ENCODE results near the gene CGAS. TPM values are rescaled to one million over a fixed set of nuclear protein-coding genes. Genes with fewer than 3 reads are reported as not detected.
"Not testable (repeated sequence)": the region's sequence is repeated elsewhere in the genome, so short reads cannot be mapped to it uniquely, and the experiment has no call there.

Gene CGAS
- total RNA-seq, 3 donors from 2014 or later, result 2.4 to 5.4 (median 3.1) TPM

- no peak overlapping the region for H3K4me3 ChIP-seq
- peaks cover 14% of the 10 kb centered on the region for H3K36me3 ChIP-seq (ENCODE audit: low read depth)
- intact Hi-C loops (cut with DNase I, micrococcal nuclease), result no loop called here
- no peaks in the 10 kb centered on the region for H3K9me3 ChIP-seq
- TF ChIP-seq, protein P1, sequence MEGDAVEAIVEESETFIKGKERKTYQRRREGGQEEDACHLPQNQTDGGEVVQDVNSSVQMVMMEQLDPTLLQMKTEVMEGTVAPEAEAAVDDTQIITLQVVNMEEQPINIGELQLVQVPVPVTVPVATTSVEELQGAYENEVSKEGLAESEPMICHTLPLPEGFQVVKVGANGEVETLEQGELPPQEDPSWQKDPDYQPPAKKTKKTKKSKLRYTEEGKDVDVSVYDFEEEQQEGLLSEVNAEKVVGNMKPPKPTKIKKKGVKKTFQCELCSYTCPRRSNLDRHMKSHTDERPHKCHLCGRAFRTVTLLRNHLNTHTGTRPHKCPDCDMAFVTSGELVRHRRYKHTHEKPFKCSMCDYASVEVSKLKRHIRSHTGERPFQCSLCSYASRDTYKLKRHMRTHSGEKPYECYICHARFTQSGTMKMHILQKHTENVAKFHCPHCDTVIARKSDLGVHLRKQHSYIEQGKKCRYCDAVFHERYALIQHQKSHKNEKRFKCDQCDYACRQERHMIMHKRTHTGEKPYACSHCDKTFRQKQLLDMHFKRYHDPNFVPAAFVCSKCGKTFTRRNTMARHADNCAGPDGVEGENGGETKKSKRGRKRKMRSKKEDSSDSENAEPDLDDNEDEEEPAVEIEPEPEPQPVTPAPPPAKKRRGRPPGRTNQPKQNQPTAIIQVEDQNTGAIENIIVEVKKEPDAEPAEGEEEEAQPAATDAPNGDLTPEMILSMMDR (IDR thresholded peaks at IDR 0.05), result no peak
- ATAC-seq (no peak), DNase-seq (no peak)
- no peaks in the 10 kb centered on the region for H3K4me1 ChIP-seq (ENCODE audit: low read depth)
Observed at GRCh38 chr6:73477407-73477806, 25.3 kb upstream of the CGAS start.

- H3K4me3 ChIP-seq, result no peak overlapping the region
- intact Hi-C loops (cut with DNase I, micrococcal nuclease), result no loop called here
- TF ChIP-seq, protein P1 (IDR thresholded peaks at IDR 0.05), result no peak
- H3K36me3 ChIP-seq (ENCODE audit: low read depth), result peaks cover 8% of the 10 kb centered on the region
- ATAC-seq, result no peak
- H3K9me3 ChIP-seq, result no peaks in the 10 kb centered on the region
- no peaks in the 10 kb centered on the region for H3K4me1 ChIP-seq (ENCODE audit: low read depth)
- DNase-seq, result no peak
Observed at GRCh38 chr6:73476723-73477122, 24.6 kb upstream of the CGAS start.

GRCh38 chr6:73471686-73472290, 19.7 kb upstream of the CGAS start:
- Histone ChIP-seq H3K4me1 (ENCODE audit: low read depth) (no peaks in the 10 kb centered on the region), H3K9me3 (no peaks in the 10 kb centered on the region), H3K4me3 (no peak overlapping the region), H3K36me3 (ENCODE audit: low read depth) (peaks cover 18% of the 10 kb centered on the region)
- intact Hi-C loops (cut with DNase I, micrococcal nuclease), result no loop called here
- DNase-seq, result no peak
- peak; percentile 21 for ATAC-seq
- TF ChIP-seq, protein P1 (IDR thresholded peaks at IDR 0.05), result no peak

GRCh38 chr6:73461537-73462350, 9.6 kb upstream of the CGAS start, which contains the start of gene MTO1:
Gene MTO1, plus strand, starts transcription at chr6:73461737. Its CDS starts 118 bp downstream, at chr6:73461855.
- TF ChIP-seq, protein P1 (IDR thresholded peaks at IDR 0.05), result no peak
- intact Hi-C loops (cut with DNase I, micrococcal nuclease), result no loop called here
- peak; percentile 98 for ATAC-seq
- Histone ChIP-seq H3K36me3 (ENCODE audit: low read depth) (no peaks in the 10 kb centered on the region), H3K4me1 (ENCODE audit: low read depth) (peaks cover 15% of the 10 kb centered on the region), H3K4me3 (peak within 1 kb of the TSS; percentile 91), H3K9me3 (no peaks in the 10 kb centered on the region)
- DNase-seq, result peak; percentile 89 to 96 (median 94)

GRCh38 chr6:73460056-73460455, 8.0 kb upstream of the CGAS start:
- H3K4me1 ChIP-seq (ENCODE audit: low read depth), result peaks cover 15% of the 10 kb centered on the region
- TF ChIP-seq, protein P1 (IDR thresholded peaks at IDR 0.05), result no peak
- H3K9me3 ChIP-seq, result no peaks in the 10 kb centered on the region
- H3K4me3 ChIP-seq, result no peak overlapping the region
- no peak for ATAC-seq
- no peaks in the 10 kb centered on the region for H3K36me3 ChIP-seq (ENCODE audit: low read depth)
- DNase-seq, result no peak
- intact Hi-C loops (cut with DNase I, micrococcal nuclease), result no loop called here

DNA sequence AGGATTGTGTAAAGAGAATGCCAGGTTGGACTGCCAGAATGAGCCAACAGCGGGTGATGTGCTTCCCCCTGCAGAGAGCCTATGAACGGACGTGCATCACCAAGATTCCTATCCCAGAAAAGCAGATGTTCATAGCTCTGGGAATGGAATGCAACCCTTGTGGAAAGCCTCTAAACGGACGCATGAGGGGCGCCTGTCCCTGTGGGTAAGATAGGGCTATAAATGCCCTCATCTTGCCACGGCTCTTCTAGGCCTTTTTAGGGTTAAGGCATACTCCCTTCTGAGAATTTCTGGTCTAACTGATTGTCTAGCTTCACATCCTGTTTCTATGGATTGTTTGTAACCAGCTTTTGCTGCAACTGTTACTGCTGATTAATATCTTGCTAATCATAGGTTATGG, 7.4 kb upstream of the CGAS start:
- H3K4me3 ChIP-seq; intact Hi-C loops (cut with DNase I, micrococcal nuclease); H3K36me3 ChIP-seq (ENCODE audit: low read depth); DNase-seq; ATAC-seq; H3K9me3 ChIP-seq: not testable (repeated sequence)
- peaks cover 15% of the 10 kb centered on the region for H3K4me1 ChIP-seq (ENCODE audit: low read depth)

Measured in mucosa of descending colon (tissue), 3 donors.